ENCODE measurements around the gene PPP1R14C.

PPP1R14C gene

DNA sequence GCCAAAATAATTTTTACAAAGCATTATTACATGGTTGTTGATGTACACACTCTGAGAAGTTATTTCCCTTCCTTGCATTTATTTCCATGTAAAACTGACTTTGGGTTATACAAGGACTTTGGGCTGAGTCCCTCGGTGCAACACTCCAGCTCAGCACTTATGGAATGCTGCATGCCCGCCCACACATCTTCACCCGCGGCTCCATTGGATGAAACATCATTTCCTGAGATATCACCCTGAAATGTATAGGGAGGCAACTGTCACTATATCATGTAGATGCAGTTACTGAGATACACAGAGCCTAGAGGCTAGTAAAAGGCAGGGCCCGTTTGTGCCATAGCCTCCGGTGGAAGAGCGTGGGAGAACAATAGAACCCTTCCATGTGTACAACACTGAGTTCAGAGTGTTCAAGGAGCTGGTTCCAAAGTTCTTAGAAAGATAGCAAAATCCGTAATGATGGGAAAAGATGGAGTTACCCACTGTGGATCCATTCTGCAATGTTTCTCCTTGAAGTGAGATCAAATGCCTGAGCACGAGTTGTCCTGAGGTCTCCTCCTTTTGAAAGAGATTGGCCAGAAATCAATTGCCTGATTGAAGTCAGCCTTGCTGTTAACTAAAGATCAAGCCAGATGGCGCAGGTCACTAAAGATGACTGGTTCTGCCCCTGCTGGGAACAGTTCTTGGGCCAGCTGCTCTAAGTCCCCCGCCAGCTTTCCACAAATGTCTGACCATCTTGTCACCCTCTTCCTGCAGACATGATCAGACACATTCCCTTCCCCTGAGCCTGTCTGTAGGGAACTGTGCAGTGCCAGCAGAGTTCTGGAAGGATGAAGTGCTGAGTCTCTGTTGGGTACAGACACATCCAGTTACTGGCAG, 125.1 kb downstream of the PPP1R14C start:
- Histone ChIP-seq H3K27me3 (replicated peaks; ENCODE audit: control insufficient read depth, insufficient read depth, low read length, poor library complexity, severe bottlenecking) (no peaks in the 10 kb centered on the region), H3K9me3 (ENCODE audit: control insufficient read depth, low read length) (peaks cover 4% of the 10 kb centered on the region), H3K36me3 (ENCODE audit: control insufficient read depth, insufficient read depth, low read length) (no peaks in the 10 kb centered on the region), H3K4me1 (ENCODE audit: control insufficient read depth, insufficient read depth, low read length, poor library complexity, severe bottlenecking) (no peaks in the 10 kb centered on the region), H3K27ac (ENCODE audit: insufficient read depth, low read length, poor library complexity, severe bottlenecking) (no peak overlapping the region), H3K4me3 (ENCODE audit: insufficient read depth, low read depth, low read length, poor library complexity, severe bottlenecking) (no peak overlapping the region)
- no peak for DNase-seq

- Histone ChIP-seq H3K4me1 (ENCODE audit: control insufficient read depth, insufficient read depth, low read length, poor library complexity, severe bottlenecking) (no peaks in the 10 kb centered on the region), H3K9me3 (ENCODE audit: control insufficient read depth, low read length) (peaks cover 2% of the 10 kb centered on the region), H3K27ac (ENCODE audit: insufficient read depth, low read length, poor library complexity, severe bottlenecking) (no peak overlapping the region), H3K4me3 (ENCODE audit: insufficient read depth, low read depth, low read length, poor library complexity, severe bottlenecking) (no peak overlapping the region), H3K27me3 (replicated peaks; ENCODE audit: control insufficient read depth, insufficient read depth, low read length, poor library complexity, severe bottlenecking) (no peaks in the 10 kb centered on the region), H3K36me3 (ENCODE audit: control insufficient read depth, insufficient read depth, low read length) (no peaks in the 10 kb centered on the region)
- no peak for DNase-seq
These were observed 126.4 kb downstream of the PPP1R14C start for GRCh38 chr6:150269130-150269856.

DNA sequence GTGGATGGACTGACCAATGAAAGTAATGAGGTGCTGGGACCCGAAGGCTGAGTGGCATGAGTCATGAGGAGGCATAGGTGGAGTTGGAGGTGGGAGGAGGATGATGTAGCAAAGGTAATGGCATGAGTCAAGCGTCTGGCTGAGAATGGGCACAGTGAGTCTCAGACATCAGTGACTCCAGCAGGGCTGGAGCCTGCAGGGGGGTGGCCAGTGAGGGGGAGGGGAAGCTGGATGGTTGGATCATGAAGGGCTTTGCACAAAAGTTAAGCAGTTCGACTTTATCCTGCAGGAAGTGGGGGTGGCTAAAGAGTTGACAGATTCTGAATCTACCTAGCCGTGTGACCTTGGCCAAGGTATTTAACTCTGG, 127.0 kb downstream of the PPP1R14C start:
- no peaks in the 10 kb centered on the region for H3K27me3 ChIP-seq (replicated peaks; ENCODE audit: control insufficient read depth, insufficient read depth, low read length, poor library complexity, severe bottlenecking)
- no peaks in the 10 kb centered on the region for H3K4me1 ChIP-seq (ENCODE audit: control insufficient read depth, insufficient read depth, low read length, poor library complexity, severe bottlenecking)
- no peak overlapping the region for H3K4me3 ChIP-seq (ENCODE audit: insufficient read depth, low read depth, low read length, poor library complexity, severe bottlenecking)
- no peaks in the 10 kb centered on the region for H3K9me3 ChIP-seq (ENCODE audit: control insufficient read depth, low read length)
- DNase-seq: no peak
- H3K27ac ChIP-seq (ENCODE audit: insufficient read depth, low read length, poor library complexity, severe bottlenecking): no peak overlapping the region
- no peaks in the 10 kb centered on the region for H3K36me3 ChIP-seq (ENCODE audit: control insufficient read depth, insufficient read depth, low read length)

GRCh38 chr6:150270330-150271052, 127.6 kb downstream of the PPP1R14C start:
- no peaks in the 10 kb centered on the region for H3K9me3 ChIP-seq (ENCODE audit: control insufficient read depth, low read length)
- no peak overlapping the region for H3K4me3 ChIP-seq (ENCODE audit: insufficient read depth, low read depth, low read length, poor library complexity, severe bottlenecking)
- no peaks in the 10 kb centered on the region for H3K27me3 ChIP-seq (replicated peaks; ENCODE audit: control insufficient read depth, insufficient read depth, low read length, poor library complexity, severe bottlenecking)
- no peak for DNase-seq
- no peaks in the 10 kb centered on the region for H3K36me3 ChIP-seq (ENCODE audit: control insufficient read depth, insufficient read depth, low read length)
- no peaks in the 10 kb centered on the region for H3K4me1 ChIP-seq (ENCODE audit: control insufficient read depth, insufficient read depth, low read length, poor library complexity, severe bottlenecking)
- no peak overlapping the region for H3K27ac ChIP-seq (ENCODE audit: insufficient read depth, low read length, poor library complexity, severe bottlenecking)

GRCh38 chr6:150271172-150271500, 128.3 kb downstream of the PPP1R14C start:
- no peak for DNase-seq
- Histone ChIP-seq H3K4me3 (ENCODE audit: insufficient read depth, low read depth, low read length, poor library complexity, severe bottlenecking) (no peak overlapping the region), H3K4me1 (ENCODE audit: control insufficient read depth, insufficient read depth, low read length, poor library complexity, severe bottlenecking) (no peaks in the 10 kb centered on the region), H3K9me3 (ENCODE audit: control insufficient read depth, low read length) (no peaks in the 10 kb centered on the region), H3K36me3 (ENCODE audit: control insufficient read depth, insufficient read depth, low read length) (no peaks in the 10 kb centered on the region), H3K27ac (ENCODE audit: insufficient read depth, low read length, poor library complexity, severe bottlenecking) (no peak overlapping the region), H3K27me3 (replicated peaks; ENCODE audit: control insufficient read depth, insufficient read depth, low read length, poor library complexity, severe bottlenecking) (no peaks in the 10 kb centered on the region)

GRCh38 chr6:150271501-150272263, 128.8 kb downstream of the PPP1R14C start:
- no peak overlapping the region for H3K27ac ChIP-seq (ENCODE audit: insufficient read depth, low read length, poor library complexity, severe bottlenecking)
- DNase-seq: no peak
- no peak overlapping the region for H3K4me3 ChIP-seq (ENCODE audit: insufficient read depth, low read depth, low read length, poor library complexity, severe bottlenecking)
- no peaks in the 10 kb centered on the region for H3K36me3 ChIP-seq (ENCODE audit: control insufficient read depth, insufficient read depth, low read length)
- no peaks in the 10 kb centered on the region for H3K27me3 ChIP-seq (replicated peaks; ENCODE audit: control insufficient read depth, insufficient read depth, low read length, poor library complexity, severe bottlenecking)
- H3K4me1 ChIP-seq (ENCODE audit: control insufficient read depth, insufficient read depth, low read length, poor library complexity, severe bottlenecking): no peaks in the 10 kb centered on the region
- no peaks in the 10 kb centered on the region for H3K9me3 ChIP-seq (ENCODE audit: control insufficient read depth, low read length)

- H3K4me1 ChIP-seq (ENCODE audit: control insufficient read depth, insufficient read depth, low read length, poor library complexity, severe bottlenecking): no peaks in the 10 kb centered on the region
- no peaks in the 10 kb centered on the region for H3K36me3 ChIP-seq (ENCODE audit: control insufficient read depth, insufficient read depth, low read length)
- H3K4me3 ChIP-seq (ENCODE audit: insufficient read depth, low read depth, low read length, poor library complexity, severe bottlenecking): no peak overlapping the region
- no peak overlapping the region for H3K27ac ChIP-seq (ENCODE audit: insufficient read depth, low read length, poor library complexity, severe bottlenecking)
- no peaks in the 10 kb centered on the region for H3K9me3 ChIP-seq (ENCODE audit: control insufficient read depth, low read length)
- H3K27me3 ChIP-seq (replicated peaks; ENCODE audit: control insufficient read depth, insufficient read depth, low read length, poor library complexity, severe bottlenecking): no peaks in the 10 kb centered on the region
- no peak for DNase-seq
These were observed 129.6 kb downstream of the PPP1R14C start for GRCh38 chr6:150272264-150272975.

DNA sequence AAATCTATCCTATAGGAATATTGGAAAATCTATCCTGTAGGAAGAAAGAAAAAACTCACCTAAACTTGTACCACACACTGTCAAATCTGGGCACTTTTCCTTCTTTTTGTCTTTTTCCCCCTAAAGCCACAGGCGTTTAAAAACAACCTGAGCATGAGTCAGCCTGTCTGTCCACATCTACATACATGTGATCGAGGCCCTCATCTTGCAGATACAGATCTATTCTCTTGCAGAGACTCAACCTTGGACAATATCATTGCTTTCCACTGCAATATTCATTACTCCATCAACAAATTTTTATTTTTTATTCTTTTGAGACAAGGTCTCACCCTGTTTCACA, 130.1 kb downstream of the PPP1R14C start:
- H3K36me3 ChIP-seq (ENCODE audit: control insufficient read depth, insufficient read depth, low read length): no peaks in the 10 kb centered on the region
- no peak overlapping the region for H3K4me3 ChIP-seq (ENCODE audit: insufficient read depth, low read depth, low read length, poor library complexity, severe bottlenecking)
- H3K4me1 ChIP-seq (ENCODE audit: control insufficient read depth, insufficient read depth, low read length, poor library complexity, severe bottlenecking): no peaks in the 10 kb centered on the region
- no peak for DNase-seq
- no peaks in the 10 kb centered on the region for H3K27me3 ChIP-seq (replicated peaks; ENCODE audit: control insufficient read depth, insufficient read depth, low read length, poor library complexity, severe bottlenecking)
- H3K9me3 ChIP-seq (ENCODE audit: control insufficient read depth, low read length): no peaks in the 10 kb centered on the region
- H3K27ac ChIP-seq (ENCODE audit: insufficient read depth, low read length, poor library complexity, severe bottlenecking): no peak overlapping the region

DNA sequence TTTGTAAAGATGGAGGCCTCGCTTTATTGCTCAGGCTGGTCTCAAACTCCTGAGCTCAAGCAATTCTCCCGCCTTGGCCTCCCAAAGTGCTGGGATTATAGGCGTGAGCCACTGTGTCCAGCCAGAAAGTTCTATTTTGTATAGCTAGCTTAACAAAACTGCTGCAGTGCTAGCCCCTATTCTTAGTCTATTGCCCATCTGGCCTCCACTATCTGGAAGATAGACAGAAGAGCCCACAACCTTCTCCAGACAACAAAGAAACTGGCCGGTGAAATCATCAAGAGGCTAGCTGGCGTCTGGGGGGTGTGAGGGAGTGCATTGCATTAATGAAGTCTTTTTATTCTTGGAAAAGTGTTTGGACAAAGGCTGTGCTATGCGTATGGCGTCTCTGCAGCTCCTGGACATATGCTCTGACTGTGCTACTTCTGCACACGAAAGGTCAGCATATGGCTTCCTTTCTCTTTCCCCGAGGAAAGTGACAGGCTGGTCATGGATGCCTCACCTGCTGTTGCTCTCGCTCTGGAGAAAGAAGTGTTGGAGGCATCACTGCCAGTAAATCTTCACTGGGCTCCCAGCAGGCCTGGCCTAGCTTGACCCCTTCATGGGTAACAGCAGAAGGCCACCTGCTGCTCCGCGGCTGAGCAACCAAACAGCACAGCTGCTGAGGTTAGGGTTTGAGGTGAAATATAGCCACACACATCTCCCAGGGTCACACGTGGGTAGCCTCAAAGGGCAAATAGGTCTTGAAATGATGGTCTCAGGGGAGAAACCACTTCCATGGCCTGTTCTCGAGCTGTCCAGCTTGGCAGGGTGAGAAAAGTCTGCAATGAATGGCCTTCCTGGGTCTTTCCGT, 130.8 kb downstream of the PPP1R14C start:
- Histone ChIP-seq H3K9me3 (ENCODE audit: control insufficient read depth, low read length) (no peaks in the 10 kb centered on the region), H3K27me3 (replicated peaks; ENCODE audit: control insufficient read depth, insufficient read depth, low read length, poor library complexity, severe bottlenecking) (no peaks in the 10 kb centered on the region), H3K36me3 (ENCODE audit: control insufficient read depth, insufficient read depth, low read length) (no peaks in the 10 kb centered on the region), H3K27ac (ENCODE audit: insufficient read depth, low read length, poor library complexity, severe bottlenecking) (no peak overlapping the region), H3K4me1 (ENCODE audit: control insufficient read depth, insufficient read depth, low read length, poor library complexity, severe bottlenecking) (no peaks in the 10 kb centered on the region), H3K4me3 (ENCODE audit: insufficient read depth, low read depth, low read length, poor library complexity, severe bottlenecking) (no peak overlapping the region)
- DNase-seq: no peak

All from effector memory CD4-positive, alpha-beta T cell (primary cell).